ENCODE data around the gene PPDPF. TPM values are rescaled to one million over a fixed set of nuclear protein-coding genes. Genes with fewer than 3 reads are reported as not detected.

PPDPF gene
- total and polyA plus RNA-seq, 2 donors (not counting 1 experiment from before 2014, with no cell fraction given), result 93.5 to 162 TPM

DNA sequence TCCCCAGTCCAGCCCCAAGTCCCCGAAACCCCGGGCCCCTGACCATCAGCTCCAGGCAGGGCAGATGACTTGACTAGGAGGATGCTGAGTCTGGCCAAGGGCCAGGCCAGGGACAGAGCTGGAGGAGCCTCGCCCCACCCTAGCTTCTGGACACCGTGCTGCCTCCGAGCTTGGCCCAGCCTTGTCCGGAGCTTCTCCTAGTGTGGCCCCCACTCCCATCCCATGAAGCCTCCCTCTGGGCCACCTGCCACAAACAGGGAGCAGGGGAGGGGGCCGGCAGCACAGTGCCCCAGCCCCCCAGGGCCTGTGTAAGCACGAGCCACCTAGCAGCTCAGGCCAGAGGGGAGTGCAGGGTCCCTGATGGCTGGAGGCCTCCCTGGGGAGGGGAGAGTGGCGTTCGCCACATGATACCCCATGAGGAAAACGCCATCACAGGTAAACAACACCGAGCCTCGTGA is 27.0 kb upstream of the PPDPF start:
- POLR2A ChIA-PET, result interaction anchor here (0.5 kb wide), 1 partner anchor 523 kb away, joined by 4 read pairs; no protein-coding TSS in a partner anchor
- no peaks in the 10 kb centered on the region for H4K20me1 ChIP-seq (ENCODE audit: control insufficient read depth, insufficient read depth, low read length, poor library complexity, severe bottlenecking)
- H3K4me1 ChIP-seq (ENCODE audit: control insufficient read depth in 2 of 2, insufficient read depth in 2 of 2, low read length in 2 of 2), result peaks cover 17 to 19% of the 10 kb centered on the region in 2 donors
- Mint-ChIP-seq H3K4me1 (peaks cover 7% of the 10 kb centered on the region), H3K9me3 (ENCODE audit: insufficient read depth) (peaks cover 2% of the 10 kb centered on the region), H3K27ac (no peak overlapping the region), H3K4me3 (no peak overlapping the region), H3K27me3 (peaks cover 11% of the 10 kb centered on the region)
- ATAC-seq (ENCODE audit: low read depth) (no peak), DNase-seq (no peak)
- peaks cover 0 to 42% (median 15%) of the 10 kb centered on the region in 4 experiments for H3K27me3 ChIP-seq (replicated peaks in 1 of 4; ENCODE audit: control extremely low read depth in 1 of 4, control insufficient read depth in 3 of 4, insufficient read depth in 4 of 4, low read length in 3 of 4)
- no peak overlapping the region for H3K9ac ChIP-seq (ENCODE audit: low read length)
- CTCF ChIA-PET, result interaction anchor here (0.8 to 1.6 kb wide), 3 partner anchors 10 to 480 kb away, joined by 3 to 5 read pairs (median 4); no protein-coding TSS in a partner anchor
- peaks cover 0 to 8% (median 0%) of the 10 kb centered on the region in 3 donors for H3K9me3 ChIP-seq (ENCODE audit: control extremely low read depth in 1 of 3, control insufficient read depth in 2 of 3, insufficient read depth in 1 of 3, low read length in 2 of 3)
- no peak overlapping the region for H3K27ac ChIP-seq (ENCODE audit: low read length in 2 of 2)
- TF ChIP-seq, protein P1, sequence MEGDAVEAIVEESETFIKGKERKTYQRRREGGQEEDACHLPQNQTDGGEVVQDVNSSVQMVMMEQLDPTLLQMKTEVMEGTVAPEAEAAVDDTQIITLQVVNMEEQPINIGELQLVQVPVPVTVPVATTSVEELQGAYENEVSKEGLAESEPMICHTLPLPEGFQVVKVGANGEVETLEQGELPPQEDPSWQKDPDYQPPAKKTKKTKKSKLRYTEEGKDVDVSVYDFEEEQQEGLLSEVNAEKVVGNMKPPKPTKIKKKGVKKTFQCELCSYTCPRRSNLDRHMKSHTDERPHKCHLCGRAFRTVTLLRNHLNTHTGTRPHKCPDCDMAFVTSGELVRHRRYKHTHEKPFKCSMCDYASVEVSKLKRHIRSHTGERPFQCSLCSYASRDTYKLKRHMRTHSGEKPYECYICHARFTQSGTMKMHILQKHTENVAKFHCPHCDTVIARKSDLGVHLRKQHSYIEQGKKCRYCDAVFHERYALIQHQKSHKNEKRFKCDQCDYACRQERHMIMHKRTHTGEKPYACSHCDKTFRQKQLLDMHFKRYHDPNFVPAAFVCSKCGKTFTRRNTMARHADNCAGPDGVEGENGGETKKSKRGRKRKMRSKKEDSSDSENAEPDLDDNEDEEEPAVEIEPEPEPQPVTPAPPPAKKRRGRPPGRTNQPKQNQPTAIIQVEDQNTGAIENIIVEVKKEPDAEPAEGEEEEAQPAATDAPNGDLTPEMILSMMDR (IDR thresholded peaks at IDR 0.05), result no peak
- no peak for TF ChIP-seq EZH2 (IDR thresholded peaks at IDR 0.05; ENCODE audit: borderline replicate concordance, insufficient read depth, low read depth, low read length, poor library complexity, severe bottlenecking)
- 64% methylated on average over 13 of the region's 13 CpGs for WGBS (ENCODE audit: insufficient coverage)
- no peak overlapping the region for H3K4me3 ChIP-seq (ENCODE audit: control extremely low read depth in 1 of 5, extremely low read depth in 1 of 5, insufficient read depth in 1 of 5, low read depth in 2 of 5, low read length in 4 of 5)
- H3K79me2 ChIP-seq (ENCODE audit: control insufficient read depth, insufficient read depth, low read length), result no peaks in the 10 kb centered on the region
- H3K36me3 ChIP-seq (replicated peaks in 1 of 2; ENCODE audit: control extremely low read depth in 1 of 2, control insufficient read depth in 1 of 2, extremely low read depth in 1 of 2, insufficient read depth in 2 of 2, low read length in 1 of 2), result no peaks in the 10 kb centered on the region
- no peak overlapping the region for H2AFZ ChIP-seq (ENCODE audit: insufficient read depth, low read depth, low read length, poor library complexity, severe bottlenecking)
- no peak overlapping the region for H3K4me2 ChIP-seq (replicated peaks; ENCODE audit: low read depth, low read length, poor library complexity, severe bottlenecking)
- intact Hi-C loops (cut with micrococcal nuclease), result no loop called here

DNA sequence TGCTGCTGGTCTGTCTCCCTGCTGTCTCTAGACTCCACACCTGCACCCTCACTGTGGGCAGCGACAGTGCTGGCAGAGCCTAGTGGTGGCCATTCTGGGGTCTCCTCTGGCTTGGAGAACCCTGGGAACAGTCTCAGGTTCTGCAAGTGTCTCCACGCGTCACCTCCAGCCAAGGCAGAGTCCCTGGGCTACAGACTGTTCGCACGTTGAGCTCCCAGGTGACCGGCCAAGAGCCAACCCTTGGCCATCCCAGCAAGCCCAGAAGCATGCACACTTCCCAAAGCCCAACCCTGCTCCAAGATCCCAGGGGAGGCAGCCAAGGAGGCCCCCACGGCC is 26.5 kb upstream of the PPDPF start:
- H3K27ac ChIP-seq (ENCODE audit: low read length in 2 of 2), result no peak overlapping the region
- no peak for TF ChIP-seq EZH2 (IDR thresholded peaks at IDR 0.05; ENCODE audit: borderline replicate concordance, insufficient read depth, low read depth, low read length, poor library complexity, severe bottlenecking)
- TF ChIP-seq, protein P1 (IDR thresholded peaks at IDR 0.05), result no peak
- H3K27me3 ChIP-seq (replicated peaks in 1 of 4; ENCODE audit: control extremely low read depth in 1 of 4, control insufficient read depth in 3 of 4, insufficient read depth in 4 of 4, low read length in 3 of 4), result peaks cover 0 to 38% (median 14%) of the 10 kb centered on the region in 4 experiments
- H2AFZ ChIP-seq (ENCODE audit: insufficient read depth, low read depth, low read length, poor library complexity, severe bottlenecking), result no peak overlapping the region
- ATAC-seq (ENCODE audit: low read depth), result no peak
- H3K4me2 ChIP-seq (replicated peaks; ENCODE audit: low read depth, low read length, poor library complexity, severe bottlenecking), result no peak overlapping the region
- no peak overlapping the region for H3K9ac ChIP-seq (ENCODE audit: low read length)
- H3K27ac Mint-ChIP-seq, result no peak overlapping the region
- no peaks in the 10 kb centered on the region for H3K79me2 ChIP-seq (ENCODE audit: control insufficient read depth, insufficient read depth, low read length)
- H3K36me3 ChIP-seq (replicated peaks in 1 of 2; ENCODE audit: control extremely low read depth in 1 of 2, control insufficient read depth in 1 of 2, extremely low read depth in 1 of 2, insufficient read depth in 2 of 2, low read length in 1 of 2), result no peaks in the 10 kb centered on the region
- ChIA-PET POLR2A (no interaction called here), CTCF (interaction anchor here (0.8 to 1.6 kb wide), 3 partner anchors 9 to 479 kb away, joined by 3 to 5 read pairs (median 4); no protein-coding TSS in a partner anchor)
- H4K20me1 ChIP-seq (ENCODE audit: control insufficient read depth, insufficient read depth, low read length, poor library complexity, severe bottlenecking), result no peaks in the 10 kb centered on the region
- H3K27me3 Mint-ChIP-seq, result peaks cover 11% of the 10 kb centered on the region
- H3K4me1 Mint-ChIP-seq, result peaks cover 7% of the 10 kb centered on the region
- intact Hi-C loops (cut with micrococcal nuclease), result no loop called here
- H3K9me3 ChIP-seq (ENCODE audit: control extremely low read depth in 1 of 3, control insufficient read depth in 2 of 3, insufficient read depth in 1 of 3, low read length in 2 of 3), result peaks cover 0 to 5% (median 0%) of the 10 kb centered on the region in 3 donors
- DNase-seq, result no peak
- peaks cover 2% of the 10 kb centered on the region for H3K9me3 Mint-ChIP-seq (ENCODE audit: insufficient read depth)
- 87% methylated on average over 7 of the region's 7 CpGs for WGBS (ENCODE audit: insufficient coverage)
- peaks cover 14 to 19% of the 10 kb centered on the region in 2 donors for H3K4me1 ChIP-seq (ENCODE audit: control insufficient read depth in 2 of 2, insufficient read depth in 2 of 2, low read length in 2 of 2)
- H3K4me3 Mint-ChIP-seq, result no peak overlapping the region
- no peak overlapping the region for H3K4me3 ChIP-seq (ENCODE audit: control extremely low read depth in 1 of 5, extremely low read depth in 1 of 5, insufficient read depth in 1 of 5, low read depth in 2 of 5, low read length in 4 of 5)

All from B cell (primary cell).